HepG2 (cell line): ENCODE measurements around the gene FKBP5. TPM values are rescaled to one million over a fixed set of nuclear protein-coding genes. Genes with fewer than 3 reads are reported as not detected.

ENCODE experiments used
- BRCA1 ChIP-seq: sonication (generic); formaldehyde crosslinking; IDR thresholded peaks from 2 replicates; pipeline ENCODE4 v1.4.0; 2020; ENCODE audit warnings: missing genetic modification reagents
- DR1 ChIP-seq: sonication (generic); formaldehyde crosslinking; IDR thresholded peaks from 2 replicates; pipeline ENCODE4 v1.8.0; 2021; ENCODE audit warnings: mild to moderate bottlenecking, missing genetic modification reagents, inconsistent platforms
- FOSL1 ChIP-seq: sonication (generic); formaldehyde crosslinking; IDR thresholded peaks from 2 replicates; pipeline ENCODE4 v1.9.0; 2021; ENCODE audit warnings: missing genetic modification reagents, borderline replicate concordance
- GLI4 ChIP-seq: sonication (generic); formaldehyde crosslinking; IDR thresholded peaks from 2 replicates; pipeline ENCODE4 v1.5.1; 2020; ENCODE audit warnings: missing genetic modification reagents, mild to moderate bottlenecking, moderate library complexity, borderline replicate concordance
- GMEB1 ChIP-seq: sonication (generic); formaldehyde crosslinking; IDR thresholded peaks from 2 replicates; pipeline ENCODE4 v1.5.1; 2020; ENCODE audit warnings: missing genetic modification reagents, mild to moderate bottlenecking, borderline replicate concordance
- NR2C2 ChIP-seq: sonication (generic); formaldehyde crosslinking; IDR thresholded peaks from 2 replicates; pipeline ENCODE4 v1.4.0; 2020; ENCODE audit warnings: missing genetic modification reagents, mild to moderate bottlenecking, moderate library complexity, borderline replicate concordance
- NRL ChIP-seq: sonication (generic); formaldehyde crosslinking; IDR thresholded peaks from 2 replicates; pipeline ENCODE4 v1.5.0; 2020; ENCODE audit warnings: missing genetic modification reagents, mild to moderate bottlenecking, moderate library complexity, borderline replicate concordance
- SALL2 ChIP-seq: sonication (generic); formaldehyde crosslinking; IDR thresholded peaks from 2 replicates; pipeline ENCODE4 v1.8.1; 2023; ENCODE audit warnings: mild to moderate bottlenecking, missing genetic modification reagents, inconsistent platforms
- STAG1 ChIP-seq: sonication (generic); formaldehyde crosslinking; IDR thresholded peaks from 2 replicates; pipeline ENCODE4 v1.4.0; 2020; ENCODE audit warnings: missing genetic modification reagents
- TBL1XR1 ChIP-seq: fragments of 150-350 bp; IDR thresholded peaks from 2 replicates; pipeline ENCODE4 v1.6.1; 2014; ENCODE audit warnings: borderline replicate concordance, low read length; ENCODE audit not compliant: partially characterized antibody
- THAP9 ChIP-seq: sonication (generic); formaldehyde crosslinking; IDR thresholded peaks from 2 replicates; pipeline ENCODE4; 2020; ENCODE audit warnings: missing genetic modification reagents, mild to moderate bottlenecking, borderline replicate concordance
- ZBTB26 ChIP-seq: IDR thresholded peaks from 2 replicates; pipeline ENCODE4 v1.6.1; 2016; ENCODE audit warnings: missing compliant biosample characterization, missing genetic modification reagents, borderline replicate concordance
- ZBTB42 ChIP-seq: sonication (generic); formaldehyde crosslinking; IDR thresholded peaks from 2 replicates; pipeline ENCODE4 v1.5.0; 2020; ENCODE audit warnings: mild to moderate bottlenecking, missing genetic modification reagents
- ZNF251 ChIP-seq: sonication (generic); formaldehyde crosslinking; IDR thresholded peaks from 2 replicates; pipeline ENCODE4 v1.9.0; 2021; ENCODE audit warnings: mild to moderate bottlenecking, missing genetic modification reagents
- ZNF263 ChIP-seq: sonication (generic); formaldehyde crosslinking; IDR thresholded peaks from 2 replicates; pipeline ENCODE4 v1.4.0; 2020; ENCODE audit warnings: missing genetic modification reagents
- ZNF335 ChIP-seq: sonication (generic); formaldehyde crosslinking; IDR thresholded peaks from 2 replicates; pipeline ENCODE4 v1.4.0; 2020; ENCODE audit warnings: missing genetic modification reagents
- ZNF549 ChIP-seq: sonication (generic); formaldehyde crosslinking; IDR thresholded peaks from 2 replicates; pipeline ENCODE4 v1.5.0; 2020; ENCODE audit warnings: missing genetic modification reagents
- polyA plus RNA-seq, 8 experiments: library from polyadenylated mRNA; depleted of rRNA in 3 of 8; stranded (reverse) in 7 of 8; unstranded in 1 of 8; fragments of >200 nt; fragmentation: Illumina TruSeq in 4 of 8; extraction: Trizol in 4 of 8; gene quantifications; 2 replicates each; pipeline versions ENCODE4 v1.2.1 to v1.2.3, GENCODE V29; 2011 to 2016; ENCODE audit warnings: low read depth in 4 of 8, missing spikeins in 1 of 8, mixed read lengths in 1 of 8; ENCODE audit not compliant: insufficient read depth in 1 of 8
- total RNA-seq, 5 experiments: library from RNA; depleted of rRNA; stranded (reverse); fragments of >200 nt; fragmentation: Illumina TruSeq; extraction: Trizol; gene quantifications; 2 replicates each; pipeline ENCODE4 v1.2.3, GENCODE V29; 2016; ENCODE audit warnings: low read depth in 1 of 5
- TF ChIP-seq, protein P1 (sequence below): sonication (generic); formaldehyde crosslinking; IDR thresholded peaks from 2 replicates; pipeline ENCODE4 v1.5.1; 2020; ENCODE audit warnings: mild to moderate bottlenecking, missing genetic modification reagents, moderate library complexity

The FKBP5 gene
- total and polyA plus RNA-seq, 2 of the 13 experiments (the other 11 are each of a cell fraction or from before 2014, with no cell fraction given): 8.0 to 17.4 TPM

DNA sequence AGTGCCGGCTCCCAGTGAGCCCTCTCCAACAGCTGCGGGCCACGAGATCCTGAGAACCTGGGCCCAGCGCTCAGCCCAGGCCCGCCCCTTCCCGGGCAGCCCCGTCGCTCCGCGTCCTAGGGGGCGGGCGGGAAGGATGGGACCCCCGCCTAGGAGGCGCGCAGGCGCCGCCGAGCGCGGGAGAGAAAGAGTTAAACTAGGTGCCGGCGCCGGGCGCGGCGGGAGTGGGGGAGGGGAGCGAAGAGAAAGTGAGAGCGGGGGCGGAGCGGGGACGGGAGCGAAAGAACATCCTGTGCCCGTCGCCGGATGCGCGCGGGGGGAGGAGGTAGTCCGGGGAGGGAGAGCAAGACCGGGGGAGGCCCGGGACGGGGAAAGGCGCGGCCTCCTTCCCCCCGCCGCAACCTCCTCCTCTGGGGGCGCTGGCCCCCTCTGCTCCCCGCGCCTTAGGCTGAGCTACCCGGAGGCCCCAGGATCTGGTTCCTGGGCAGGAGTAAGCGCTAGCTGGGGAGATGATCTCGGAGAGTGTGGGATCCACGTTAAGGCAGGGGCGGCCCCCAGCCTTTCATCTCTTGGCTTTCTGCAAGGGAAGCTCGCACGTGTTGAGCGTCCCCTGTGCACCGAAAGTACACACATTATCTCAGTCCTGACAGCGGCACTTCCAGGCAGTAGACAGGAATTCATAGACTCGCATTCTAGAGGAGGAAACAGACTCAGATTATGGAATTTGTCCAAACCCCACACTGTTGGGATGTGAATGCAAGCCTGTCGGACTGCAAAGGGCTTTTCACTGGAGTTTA lies 43.2 kb upstream of the FKBP5 start (continued):
- TF ChIP-seq, protein P1, sequence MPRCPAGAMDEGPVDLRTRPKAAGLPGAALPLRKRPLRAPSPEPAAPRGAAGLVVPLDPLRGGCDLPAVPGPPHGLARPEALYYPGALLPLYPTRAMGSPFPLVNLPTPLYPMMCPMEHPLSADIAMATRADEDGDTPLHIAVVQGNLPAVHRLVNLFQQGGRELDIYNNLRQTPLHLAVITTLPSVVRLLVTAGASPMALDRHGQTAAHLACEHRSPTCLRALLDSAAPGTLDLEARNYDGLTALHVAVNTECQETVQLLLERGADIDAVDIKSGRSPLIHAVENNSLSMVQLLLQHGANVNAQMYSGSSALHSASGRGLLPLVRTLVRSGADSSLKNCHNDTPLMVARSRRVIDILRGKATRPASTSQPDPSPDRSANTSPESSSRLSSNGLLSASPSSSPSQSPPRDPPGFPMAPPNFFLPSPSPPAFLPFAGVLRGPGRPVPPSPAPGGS: 0 out of 2 replicates have a peak, but pooled peaks have one; percentile 30
- TF ChIP-seq NRL (CRISPR knock-in tag) (no peak; the same call in none of the 2 replicates), ZNF263 (CRISPR knock-in tag) (peak; percentile 62; the same call in 1 of the 2 replicates), FOSL1 (CRISPR knock-in tag) (no peak), ZBTB26 (CRISPR knock-in tag) (peak; percentile 76; the same call in 1 of the 2 replicates), ZNF251 (CRISPR knock-in tag) (no peak), THAP9 (peak; percentile 78; the same call in 1 of the 2 replicates), ZBTB42 (0 out of 2 replicates have a peak, but pooled peaks have one; percentile 44), TBL1XR1 (no peak), SALL2 (CRISPR knock-in tag) (no peak; the same call in 1 of the 2 replicates), ZNF335 (CRISPR knock-in tag) (0 out of 2 replicates have a peak, but pooled peaks have one; percentile 38), NR2C2 (CRISPR knock-in tag) (peak; percentile 64; the same call in 1 of the 2 replicates), GMEB1 (CRISPR knock-in tag) (peak; percentile 43; the same call in 1 of the 2 replicates), GLI4 (CRISPR knock-in tag) (no peak), STAG1 (0 out of 2 replicates have a peak, but pooled peaks have one; percentile 3), ZNF549 (CRISPR knock-in tag) (no peak), DR1 (CRISPR knock-in tag) (peak; percentile 53; the same call in 1 of the 2 replicates), BRCA1 (CRISPR knock-in tag) (no peak)
